Activated CD4-positive, alpha-beta T cell treated with anti-CD3 and anti-CD28 coated beads, Interleukin-2, amount 50 U/mL, for 16 hours (primary cell): Measurements from ENCODE around the gene EVA1A.

ENCODE experiments used
- DNase-seq: peaks from one replicate; pipeline ENCODE4 v3.0.0-alpha.2; 2020

EVA1A gene

DNA sequence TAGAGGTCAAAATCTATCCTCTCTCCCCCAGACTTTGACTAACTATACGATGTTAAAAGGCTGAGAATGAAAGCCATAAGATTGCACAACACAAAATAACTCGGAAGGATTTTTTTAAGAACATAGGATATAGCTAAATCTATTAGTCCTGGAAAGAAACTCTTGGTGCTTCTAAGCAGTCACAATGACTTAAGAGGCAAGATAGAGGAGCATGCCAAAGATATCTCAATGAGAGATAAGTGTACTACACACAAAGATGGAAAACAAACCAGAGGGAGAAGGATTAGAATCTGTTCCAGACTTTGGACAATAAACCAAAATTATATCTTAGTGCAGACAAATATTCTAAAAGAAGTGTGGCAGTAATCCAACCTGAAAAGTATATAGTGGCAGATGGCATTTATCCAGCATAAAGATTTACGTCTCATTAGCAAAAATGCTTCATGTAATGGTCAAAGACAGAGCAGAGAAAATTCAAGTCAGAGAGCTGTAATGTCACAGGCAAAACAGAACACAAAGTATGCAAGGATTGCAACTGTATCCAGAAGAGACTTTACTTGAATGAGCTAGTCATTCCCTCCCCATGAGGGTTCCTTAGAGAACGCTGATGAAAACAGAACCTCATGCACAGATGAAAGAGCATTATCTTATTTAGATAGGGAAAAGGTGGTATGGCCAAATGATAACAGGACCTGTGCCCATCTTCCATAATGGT lies 28.8 kb upstream of the EVA1A start:
- DNase-seq = no peak

DNA sequence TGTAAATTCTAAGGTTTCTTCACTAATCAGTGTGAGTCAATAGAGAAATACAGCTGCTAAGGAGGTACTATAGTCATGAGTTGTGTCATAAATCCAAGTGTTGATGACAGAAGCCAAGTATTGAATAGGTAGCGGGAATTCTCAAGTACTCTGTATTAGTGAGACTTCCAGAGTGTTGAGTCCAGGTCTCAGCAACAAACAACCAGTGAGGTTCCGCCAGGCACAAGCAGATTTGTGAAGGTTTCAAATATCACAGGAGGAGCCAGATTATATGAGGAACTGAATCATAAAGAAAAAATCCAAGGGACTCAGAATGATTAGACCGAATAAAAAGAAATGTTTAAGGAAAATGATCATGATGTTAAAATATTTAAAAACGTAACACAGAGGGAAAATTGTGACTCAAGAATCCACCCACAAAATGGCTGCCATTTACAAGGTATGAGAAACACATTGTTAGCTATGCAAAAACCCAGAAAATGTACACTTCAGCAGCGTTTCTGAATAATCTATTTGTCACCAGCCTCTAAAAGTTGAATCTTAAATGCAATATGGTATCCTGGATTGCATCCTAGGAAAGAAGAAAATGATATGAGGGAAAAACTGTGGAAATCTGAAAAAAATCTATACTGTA lies 27.3 kb upstream of the EVA1A start:
- DNase-seq = no peak

DNA sequence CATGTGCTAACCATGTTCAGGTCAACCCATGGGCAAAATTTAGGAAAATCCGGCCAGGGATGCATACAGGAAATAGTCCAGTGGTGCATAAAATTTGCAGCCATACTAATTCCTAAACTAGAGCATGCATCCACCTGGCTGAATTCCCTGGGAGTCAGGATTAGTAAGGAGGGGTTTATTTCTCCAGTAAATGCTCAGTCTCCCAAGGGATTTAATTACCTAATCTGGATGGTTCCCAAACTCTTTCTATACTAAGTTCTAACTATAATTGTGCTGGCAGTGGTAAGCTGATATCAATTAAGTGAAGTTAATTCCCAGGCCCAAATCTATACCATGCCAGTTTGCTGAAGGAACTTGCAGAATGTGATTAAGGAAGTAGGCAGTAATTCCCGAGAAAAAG lies 26.2 kb upstream of the EVA1A start:
- DNase-seq = no peak

DNA sequence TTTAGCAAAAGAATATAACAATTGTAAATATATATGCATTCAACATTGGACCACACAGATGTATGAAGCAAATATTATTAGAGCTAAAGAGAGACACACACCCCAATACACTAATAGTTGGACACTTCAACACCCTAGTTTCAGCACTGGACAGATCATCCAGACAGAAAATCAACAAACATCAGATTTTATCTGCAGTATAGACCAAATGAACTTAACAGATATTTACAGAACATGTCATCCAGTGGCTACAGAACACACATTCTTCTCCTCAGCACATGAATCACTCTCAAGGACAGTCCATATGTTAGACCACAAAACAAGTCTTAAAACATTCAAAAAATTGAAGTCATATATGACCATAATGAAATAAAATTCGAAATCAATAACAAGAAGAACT lies 22.1 kb upstream of the EVA1A start:
- no peak for DNase-seq

DNA sequence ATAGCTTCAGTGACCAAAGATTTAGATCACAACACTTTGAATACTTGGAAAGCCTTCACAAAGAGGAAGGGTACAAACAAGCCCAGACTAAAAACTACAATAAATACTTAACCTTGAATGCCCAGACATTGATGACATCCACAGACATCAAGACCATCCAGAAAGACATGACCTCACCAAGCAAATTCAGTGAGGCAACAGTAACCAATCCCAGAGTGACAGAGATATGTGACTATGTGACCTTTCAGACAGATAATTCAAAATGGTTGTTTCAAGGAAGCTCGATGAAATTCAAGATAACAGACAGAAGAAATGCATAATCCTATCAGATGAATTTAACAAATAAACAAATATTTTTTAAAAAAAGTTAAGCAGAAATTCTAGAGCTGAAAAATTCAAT lies 19.9 kb upstream of the EVA1A start:
- DNase-seq = no peak

DNA sequence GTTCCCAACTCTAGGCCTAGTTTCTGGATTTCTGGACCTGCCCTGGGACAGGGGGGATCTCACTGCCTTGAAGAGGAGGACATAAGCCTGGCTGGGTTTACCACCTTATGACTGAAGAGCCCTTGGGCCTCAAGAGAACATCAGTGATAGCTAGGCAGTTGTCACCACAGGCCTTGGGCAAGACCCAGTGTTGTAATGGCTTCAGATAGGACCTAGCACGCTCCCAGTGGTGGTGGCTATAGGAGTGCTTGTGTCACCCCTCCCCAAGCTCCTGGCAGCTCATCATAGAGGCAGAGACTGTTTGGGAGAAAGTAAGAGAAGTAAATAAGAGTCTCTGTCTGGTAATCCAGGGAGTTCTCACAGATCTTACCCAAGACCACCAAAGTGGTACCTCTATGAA lies 19.4 kb upstream of the EVA1A start:
- no peak for DNase-seq

DNA sequence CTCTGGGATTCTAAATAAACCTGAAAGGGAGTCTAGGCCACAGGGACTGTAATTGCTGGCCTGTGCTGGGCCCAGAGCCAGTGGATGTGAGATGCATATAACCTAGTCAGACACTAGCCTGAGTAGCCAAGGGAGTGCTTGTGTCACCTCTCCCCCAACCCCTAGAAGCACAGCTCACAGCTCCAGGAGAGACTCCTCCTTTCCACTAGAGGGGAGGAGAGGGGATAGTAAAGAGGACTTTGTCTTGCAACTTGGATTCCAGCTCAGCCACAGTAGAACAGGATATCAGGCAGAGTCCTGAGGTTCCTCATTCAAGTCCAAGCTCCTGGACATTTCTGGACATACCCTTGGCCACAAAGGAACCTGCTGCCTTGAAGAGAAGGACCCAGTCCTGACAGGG lies 18.4 kb upstream of the EVA1A start:
- no peak for DNase-seq

DNA sequence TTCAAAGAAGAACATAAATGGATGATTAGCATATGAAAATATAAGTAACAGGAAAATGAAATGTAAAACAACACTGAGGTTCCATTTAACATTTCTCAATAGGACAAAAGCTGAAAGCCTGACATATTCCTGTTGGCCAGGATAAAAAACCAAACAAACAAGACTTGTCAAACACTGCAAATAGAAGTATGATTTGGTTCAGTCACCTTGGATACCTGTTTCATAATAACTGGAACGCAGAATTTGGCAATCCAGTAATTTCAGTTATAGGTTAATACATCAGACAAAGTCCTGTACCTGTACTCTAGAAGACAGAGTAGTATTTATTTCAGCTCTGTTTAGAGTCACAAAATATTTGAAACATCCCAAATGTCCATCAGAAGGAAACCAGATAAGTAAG lies 16.5 kb upstream of the EVA1A start:
- no peak for DNase-seq

DNA sequence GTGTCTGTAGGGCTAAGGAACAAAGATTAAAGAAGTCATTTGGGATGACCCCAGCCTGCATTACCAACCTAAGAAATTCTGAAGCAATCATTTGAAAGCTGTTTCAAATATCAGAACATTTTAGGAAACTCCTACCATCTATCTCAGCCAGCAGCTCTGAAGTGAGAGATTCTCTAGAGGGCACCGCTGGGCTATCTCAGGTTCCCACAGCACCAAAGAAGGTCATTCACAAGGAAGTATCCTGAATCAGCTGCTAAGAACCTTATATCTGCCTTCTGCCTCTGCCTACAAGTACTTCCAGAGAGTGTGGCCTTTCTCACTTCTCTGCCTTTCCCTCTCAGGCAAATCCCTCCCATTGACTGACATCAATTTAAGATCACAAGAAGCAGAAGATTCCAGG lies 13.4 kb upstream of the EVA1A start:
- DNase-seq = no peak

DNA sequence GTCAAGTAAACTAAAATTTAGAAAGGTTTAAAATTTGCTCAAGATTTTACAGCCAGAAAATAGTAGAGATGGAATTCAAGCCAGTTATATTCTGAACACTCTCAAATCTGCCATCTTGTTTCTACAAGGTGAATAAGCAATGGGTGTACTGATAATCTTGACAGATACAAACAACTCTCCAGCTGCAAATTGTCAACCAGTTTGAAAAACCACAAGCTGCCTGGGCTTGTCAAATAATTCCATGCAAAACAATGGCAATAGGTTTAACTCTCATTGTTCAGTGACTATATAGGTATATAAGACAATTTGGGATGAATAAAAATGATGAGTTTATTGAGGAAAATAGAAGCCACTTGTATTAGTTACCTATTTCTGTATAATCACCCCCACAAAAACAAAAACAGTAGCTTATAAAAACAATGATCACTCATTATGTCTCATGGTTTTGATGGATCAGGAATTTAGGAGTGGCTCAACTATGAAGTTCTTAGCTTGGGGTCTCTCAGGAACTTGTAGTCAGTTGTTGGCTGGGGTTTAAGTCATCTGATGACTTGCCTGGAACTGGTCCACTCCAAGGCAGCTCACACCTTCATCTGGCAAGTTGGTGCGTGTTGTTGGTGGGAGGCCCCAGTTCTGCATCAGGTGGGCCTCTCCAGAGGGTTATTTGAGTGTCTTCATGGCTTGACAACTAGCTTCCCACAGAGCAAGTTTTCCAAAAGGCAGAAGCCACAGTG lies 12.6 kb upstream of the EVA1A start:
- DNase-seq = no peak

DNA sequence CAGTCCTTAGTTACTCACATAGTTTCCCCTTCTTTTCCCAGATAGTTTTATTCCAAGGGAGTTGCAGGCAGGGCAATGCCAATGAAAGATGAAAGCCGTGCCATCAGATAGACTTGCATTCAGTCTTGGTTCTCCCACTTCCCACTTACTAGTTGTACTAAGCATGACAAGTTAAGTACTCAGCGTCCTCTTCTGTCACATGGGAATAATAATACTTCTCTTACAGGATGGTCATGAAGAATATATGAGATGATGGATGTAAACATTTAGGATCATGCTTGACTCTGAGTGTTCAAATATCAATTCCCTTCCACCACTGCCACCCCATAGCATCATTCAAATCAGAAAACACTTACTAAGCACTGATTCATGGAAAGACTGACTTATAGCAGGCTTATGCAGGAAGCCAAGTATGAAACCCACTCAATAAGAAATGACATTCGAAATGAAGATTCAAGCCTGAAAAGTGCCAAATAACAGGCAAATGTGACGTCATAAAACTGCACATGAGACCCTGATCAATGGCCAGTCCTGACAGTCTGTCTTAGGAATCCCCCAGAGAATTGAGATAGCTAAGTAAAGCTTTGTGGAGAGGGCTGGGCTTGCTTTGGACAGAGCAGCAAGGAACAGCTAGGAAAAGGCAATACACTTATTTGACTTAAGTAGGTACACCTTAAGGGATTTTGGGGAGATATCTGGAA lies 11.1 kb upstream of the EVA1A start:
- DNase-seq = no peak

DNA sequence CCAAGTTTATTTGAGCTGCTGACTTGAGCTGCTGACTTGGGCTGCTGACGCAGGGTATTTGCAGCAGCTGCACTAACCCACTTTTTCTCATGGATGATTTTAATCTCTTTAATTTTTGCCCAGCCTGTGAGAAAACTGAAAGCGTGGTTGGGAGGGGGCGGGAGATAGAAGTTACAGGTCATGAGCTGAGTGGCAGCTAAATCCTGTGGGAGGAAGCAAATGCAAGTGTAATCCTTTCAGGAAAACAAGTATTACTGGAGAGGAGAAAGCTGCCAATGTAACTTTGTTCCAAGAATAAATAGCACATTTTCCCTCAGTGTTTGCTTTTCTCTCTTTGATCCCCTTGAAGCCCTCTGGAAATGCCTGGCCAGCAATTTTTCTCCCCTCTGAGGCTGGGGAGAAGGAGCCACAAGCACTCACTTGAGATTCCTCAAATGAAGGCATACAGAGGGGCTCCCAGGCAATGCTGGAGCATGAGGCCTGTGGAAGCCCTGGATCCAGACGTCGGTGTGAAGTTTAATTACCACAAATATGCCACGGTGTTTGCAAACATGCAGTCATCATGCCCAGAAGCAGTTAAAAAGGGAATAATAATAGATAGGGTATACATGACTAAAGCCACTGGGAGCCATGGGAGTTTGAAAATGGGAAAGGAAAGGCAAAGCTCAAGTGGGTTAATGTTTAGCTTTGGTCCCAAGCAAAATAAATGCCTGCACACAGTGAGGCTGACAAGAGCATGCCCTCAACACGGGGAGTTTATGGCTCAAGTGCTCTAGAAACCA lies 10.4 kb upstream of the EVA1A start:
- no peak for DNase-seq

DNA sequence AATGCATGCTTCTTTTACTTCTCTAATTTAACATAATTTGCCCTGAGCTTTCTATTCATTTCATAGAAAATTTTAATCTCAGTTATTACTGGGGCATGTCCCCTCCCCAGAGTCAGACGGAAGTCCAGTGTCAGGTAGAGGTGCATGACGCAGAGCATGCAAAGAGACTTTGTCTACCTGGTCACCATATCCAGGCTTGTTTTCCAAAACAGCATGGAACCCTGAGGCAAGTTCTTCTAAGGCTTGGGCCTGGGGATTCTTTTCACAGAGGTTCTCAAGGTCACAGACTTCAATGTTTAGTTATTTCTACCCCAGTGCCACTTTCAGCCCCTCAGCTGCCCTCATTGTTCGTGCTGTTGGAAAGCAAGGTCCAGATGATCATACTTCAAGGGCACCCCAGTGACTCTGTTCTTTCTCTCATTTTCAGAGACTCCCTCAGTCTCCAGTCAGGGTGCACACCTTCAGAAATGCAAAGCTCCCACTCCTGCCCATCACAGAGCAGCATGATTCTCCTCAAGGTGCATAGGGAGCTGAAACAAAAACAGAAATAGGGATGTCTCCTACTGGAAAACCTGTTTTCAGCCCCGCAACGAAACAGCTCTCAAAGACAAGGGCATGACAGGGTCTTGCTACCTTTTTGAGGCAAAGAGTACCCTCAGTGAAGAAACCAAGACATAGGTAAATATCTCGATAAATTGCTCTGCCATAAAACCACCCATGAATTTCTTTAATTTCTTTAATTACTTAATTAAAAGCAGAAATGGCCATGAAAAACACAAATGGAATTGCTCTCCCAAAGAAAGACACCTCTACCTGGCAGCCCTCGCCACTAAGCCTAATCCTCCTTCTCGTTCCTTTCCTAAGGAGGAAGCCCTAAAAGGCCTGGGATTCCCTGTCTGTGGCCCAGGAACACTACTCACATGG lies 9.5 kb upstream of the EVA1A start:
- no peak for DNase-seq

DNA sequence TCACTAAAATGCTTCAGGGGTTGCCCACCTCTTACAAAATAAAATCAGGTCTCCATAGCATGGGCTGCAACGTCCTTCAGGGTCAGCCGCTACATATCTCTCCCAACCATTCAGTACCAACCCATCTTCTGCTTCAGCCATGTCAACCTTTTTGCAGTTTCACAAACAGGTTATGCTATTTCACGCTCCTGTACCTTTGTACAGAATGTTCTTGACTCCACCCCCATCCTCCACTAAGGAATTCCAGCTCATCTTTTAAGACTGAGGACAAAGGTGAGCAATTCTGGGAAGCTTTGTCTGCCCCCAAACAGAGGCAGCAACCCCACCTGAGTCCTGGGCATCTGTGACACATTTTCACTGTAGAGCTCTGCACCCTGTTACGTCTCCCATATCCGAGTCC lies 8.8 kb upstream of the EVA1A start:
- no peak for DNase-seq

DNA sequence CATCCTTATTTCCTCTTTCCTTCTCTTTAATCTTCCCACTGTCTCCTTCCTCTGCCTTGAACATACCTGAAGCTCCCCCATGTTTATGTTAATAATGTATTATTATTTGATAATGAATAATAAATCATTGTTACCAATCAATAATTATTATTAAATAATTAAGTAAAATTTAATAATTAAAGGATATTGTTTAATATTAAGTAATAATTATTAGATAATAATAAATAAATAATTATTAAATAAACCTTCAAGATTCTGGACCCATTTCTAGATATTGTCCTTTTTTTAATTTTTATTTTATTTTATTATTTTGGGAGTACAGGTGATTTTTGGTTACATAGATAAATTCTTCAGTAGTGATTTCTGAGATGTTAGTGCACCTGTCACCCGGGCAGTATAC lies 7.4 kb upstream of the EVA1A start:
- DNase-seq = no peak

DNA sequence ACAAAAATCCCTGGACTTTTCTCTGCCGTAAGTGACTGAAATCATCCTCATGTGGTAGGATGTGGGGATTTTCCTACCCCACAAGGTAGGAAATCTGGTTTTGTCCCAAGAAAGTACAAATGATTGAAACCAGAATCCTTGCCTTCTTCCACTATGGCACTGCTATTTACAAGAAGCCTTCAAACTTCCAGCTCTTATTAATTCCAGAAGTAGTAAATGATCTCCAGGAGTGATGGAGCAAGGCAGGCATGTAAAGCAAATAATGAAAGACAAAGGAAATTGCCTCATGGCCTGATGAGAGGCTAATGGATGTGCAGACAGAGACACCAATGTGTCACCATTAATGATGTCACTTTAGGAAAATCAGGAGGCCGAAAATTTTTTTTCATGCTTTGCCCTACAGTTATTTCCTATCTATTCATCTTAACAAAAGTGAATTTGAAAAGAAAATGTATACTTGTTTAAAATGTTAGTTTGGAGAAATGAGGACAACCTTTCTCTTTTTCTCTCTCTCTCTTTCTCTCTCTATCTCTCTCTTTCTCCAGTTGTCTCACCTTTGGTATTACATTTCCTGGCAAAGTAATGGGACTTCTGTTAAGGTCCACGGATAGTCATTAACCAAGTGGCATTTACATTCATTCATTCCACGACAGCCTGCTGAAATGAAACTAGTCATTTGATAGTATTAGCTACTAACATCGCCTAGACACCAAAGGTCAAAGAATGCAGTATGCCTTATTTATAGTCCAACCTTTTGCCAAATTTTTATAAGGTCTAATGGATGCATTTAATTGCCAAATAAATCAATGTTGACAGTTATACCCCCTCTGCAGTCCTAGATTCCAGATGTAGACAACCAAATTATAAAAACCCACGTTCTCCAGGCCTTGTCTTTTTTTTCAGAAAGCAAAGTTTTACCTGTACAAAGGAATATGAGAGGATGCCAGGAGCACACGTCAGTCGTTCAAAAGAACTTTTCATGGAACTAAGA lies 5.0 kb upstream of the EVA1A start:
- no peak for DNase-seq

DNA sequence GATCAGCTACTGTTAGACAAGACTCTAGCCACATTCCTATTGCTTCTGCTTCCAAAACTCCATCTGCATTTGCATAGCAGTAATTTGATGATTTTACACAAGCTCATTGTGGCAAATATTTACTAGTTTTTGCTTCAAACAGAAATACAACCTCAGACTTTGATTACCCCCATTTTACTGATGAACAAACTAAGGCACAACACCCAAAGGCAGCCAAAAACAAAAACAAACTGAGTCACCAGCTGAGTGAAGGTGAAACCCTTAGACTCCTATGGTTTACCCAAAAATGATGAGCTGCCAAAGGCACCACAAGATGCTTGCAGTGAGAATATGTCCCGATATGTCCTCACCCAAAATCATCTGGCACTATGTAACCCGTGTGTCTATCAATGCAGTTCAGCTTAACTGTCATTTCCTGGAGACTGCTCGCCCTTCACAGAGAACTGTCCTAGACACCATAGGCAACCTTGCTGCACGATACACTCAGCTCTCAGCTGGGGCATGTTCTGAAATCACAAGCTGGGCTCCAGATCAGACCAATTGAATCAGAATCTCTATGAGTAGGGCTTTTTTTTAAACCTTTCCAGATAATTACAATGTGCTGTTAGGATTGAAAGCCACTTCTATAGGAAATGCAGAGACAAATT lies 4.1 kb upstream of the EVA1A start:
- peak; percentile 22 for DNase-seq

DNA sequence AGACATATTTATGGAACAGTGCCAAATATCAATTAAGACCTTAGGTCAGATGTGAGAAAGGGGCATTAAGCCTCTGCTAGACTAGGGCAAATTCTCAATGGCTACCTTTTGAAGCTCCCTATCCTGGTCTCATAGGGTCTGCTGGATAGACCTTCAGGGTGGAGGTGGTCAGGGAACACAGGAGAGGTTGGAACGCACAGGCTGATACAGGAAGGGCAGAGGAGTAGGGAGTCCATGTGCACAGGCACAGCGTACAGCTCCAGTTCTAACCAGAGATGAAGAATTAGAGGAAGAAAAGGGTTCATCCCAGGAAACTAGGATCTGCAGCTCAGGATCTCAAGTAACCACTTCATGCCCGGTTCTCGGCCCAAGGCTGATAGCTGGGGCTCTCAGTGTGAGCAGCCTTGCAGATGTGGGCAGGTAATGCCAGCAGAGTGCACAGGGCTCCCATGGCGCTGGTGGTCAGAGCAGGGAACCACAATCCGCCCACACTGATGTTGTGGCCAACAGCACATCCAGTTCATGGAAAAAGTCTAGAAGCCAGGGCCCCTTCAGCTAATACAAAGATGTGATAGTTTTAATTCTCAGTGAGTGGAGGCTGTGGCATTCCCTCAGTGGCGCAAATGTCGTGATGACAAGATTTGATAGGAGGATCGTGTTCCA lies 3.4 kb upstream of the EVA1A start:
- DNase-seq = peak; percentile 6

DNA sequence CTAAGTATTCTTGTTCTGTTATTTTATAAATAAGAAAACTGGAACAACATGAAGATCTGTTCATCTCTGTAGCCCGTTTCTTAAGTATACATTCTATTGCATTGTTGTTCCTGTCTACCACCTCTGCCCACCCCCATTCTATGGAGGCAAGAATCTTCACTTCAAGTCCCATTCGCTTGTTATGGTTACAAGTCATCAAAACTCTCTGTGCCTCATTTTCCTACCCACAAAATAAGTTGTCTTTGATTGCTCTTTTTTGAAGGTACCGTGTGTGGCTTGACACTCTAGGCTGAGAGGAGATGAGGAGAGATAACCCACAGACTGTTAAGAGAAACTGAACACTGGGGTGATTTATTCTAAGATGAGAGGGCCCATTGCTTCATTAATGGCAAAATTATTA lies 2.9 kb upstream of the EVA1A start:
- DNase-seq = peak; percentile 28

DNA sequence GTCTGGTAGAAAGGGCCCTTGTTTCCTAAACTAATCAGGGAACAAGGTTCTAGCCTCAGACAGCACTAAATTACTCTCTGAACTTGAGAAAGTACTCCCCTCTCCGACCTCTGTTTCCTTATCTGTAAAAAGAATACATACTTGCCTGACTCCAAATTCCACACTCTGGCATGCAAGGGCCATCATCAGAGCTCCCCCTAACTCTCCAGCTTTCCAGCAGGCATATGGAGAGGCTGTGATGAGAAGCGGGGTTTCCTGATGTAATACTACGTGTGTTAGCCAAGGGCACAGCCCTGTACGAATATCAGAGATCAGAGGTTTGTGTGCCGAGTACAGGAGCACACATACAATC lies 1.8 kb upstream of the EVA1A start:
- no peak for DNase-seq
